GM12878 (cell line): Measurements from ENCODE around the gene MYO16. TPM values are rescaled to one million over a fixed set of nuclear protein-coding genes. Genes with fewer than 3 reads are reported as not detected.
A peak's percentile ranks its signal among the peaks of the same experiment; 100 is the strongest.

ENCODE experiments used
- CBX3 ChIP-seq: fragments of 200-600 bp; sonication (generic); IDR thresholded peaks from 2 replicates; pipeline ENCODE4 v1.6.1; 2016; ENCODE audit warnings: low read depth, borderline replicate concordance
- CREB1 ChIP-seq: IDR thresholded peaks from 2 replicates; pipeline ENCODE4 v1.6.1; 2012; ENCODE audit warnings: low read depth, mild to moderate bottlenecking, inconsistent platforms
- DPF2 ChIP-seq: fragments of 450-650 bp; IDR thresholded peaks from 2 replicates; pipeline ENCODE4 v1.6.1; 2017; ENCODE audit warnings: mild to moderate bottlenecking
- GABPA ChIP-seq: IDR thresholded peaks from 2 replicates; pipeline ENCODE4 v1.6.1; 2014; ENCODE audit warnings: antibody characterized with exemption, low read depth, mild to moderate bottlenecking, inconsistent platforms
- HDAC2 ChIP-seq: fragments of 200-600 bp; sonication (generic); IDR thresholded peaks from 2 replicates; pipeline ENCODE4 v1.6.1; 2017
- MLLT1 ChIP-seq: fragments of 450-650 bp; IDR thresholded peaks from 2 replicates; pipeline ENCODE4 v1.6.1; 2016; ENCODE audit warnings: mild to moderate bottlenecking
- PML ChIP-seq: IDR thresholded peaks from 2 replicates; pipeline ENCODE4 v1.6.1; 2012; ENCODE audit warnings: low read length, inconsistent platforms
- SREBF1 ChIP-seq: IDR thresholded peaks from 2 replicates; pipeline ENCODE4 v1.6.1; 2012; ENCODE audit warnings: mild to moderate bottlenecking, low read length
- SREBF2 ChIP-seq: IDR thresholded peaks from 2 replicates; pipeline ENCODE4 v1.6.1; 2012; ENCODE audit warnings: mild to moderate bottlenecking, low read length
- TBL1XR1 ChIP-seq: IDR thresholded peaks from 2 replicates; pipeline ENCODE4 v1.6.1; 2012; ENCODE audit warnings: low read depth, low read length, improper control_type of control experiment
- USF1 ChIP-seq: IDR thresholded peaks from 2 replicates; pipeline ENCODE4 v1.6.1; 2011; ENCODE audit warnings: borderline replicate concordance, low read depth, mild to moderate bottlenecking, moderate library complexity, mixed read lengths, low read length; ENCODE audit not compliant: insufficient read depth; ENCODE audit errors: extremely low read length
- YY1 ChIP-seq: IDR thresholded peaks from 2 replicates; pipeline ENCODE4 v1.6.1; 2011; ENCODE audit warnings: low read depth, mild to moderate bottlenecking, low read length
- ZBTB4 ChIP-seq: fragments of 450-650 bp; formaldehyde crosslinking; IDR thresholded peaks from 2 replicates; pipeline ENCODE4 v1.4.0; 2022; ENCODE audit warnings: mild to moderate bottlenecking, moderate library complexity
- polyA plus RNA-seq, 11 experiments: library from polyadenylated mRNA; depleted of rRNA in 4 of 11; unstranded in 6 of 11; stranded (reverse) in 5 of 11; fragments of >200 nt; fragmentation: Nextera tagmentation in 4 of 11; fragmentation: Illumina TruSeq in 1 of 11; extraction: Ambion mirVana in 4 of 11; extraction: Trizol in 1 of 11; gene quantifications; 1 replicate in 1 of 11; 2 replicates in 10 of 11; pipeline versions ENCODE4 v1.2.1 to v1.2.3, GENCODE V29; 2011 to 2016; ENCODE audit warnings: inconsistent platforms in 2 of 11, missing spikeins in 2 of 11, low read depth in 1 of 11
- total RNA-seq, 4 experiments: library from RNA; depleted of rRNA in 3 of 4; stranded (reverse); fragments of >200 nt in 3 of 4; fragmentation: Illumina TruSeq in 1 of 4; extraction: Trizol in 1 of 4; gene quantifications; 2 replicates each; pipeline versions ENCODE4 v1.2.1 to v1.2.3, GENCODE V29; 2013 to 2021

The MYO16 gene
- total and polyA plus RNA-seq, 10 of the 15 experiments (the other 5 are each of a cell fraction or from before 2014, with no cell fraction given): under 0.01 to 1.7 (median 0.05) TPM; not detected in 4

GRCh38 chr13:109162248-109163036 lies 533.0 kb downstream of the MYO16 start (continued):
- TF ChIP-seq ZBTB4 (CRISPR knock-in tag) (no peak), YY1 (peak; percentile 48; the same call in 1 of the 2 replicates), GABPA (peak; percentile 80), CREB1 (peak; percentile 63), PML (peak; percentile 94), MLLT1 (peak; percentile 88), DPF2 (peak; percentile 100), USF1 (no peak), CBX3 (no peak), SREBF2 (no peak), TBL1XR1 (peak; percentile 99), HDAC2 (peak; percentile 46; the same call in 1 of the 2 replicates), SREBF1 (no peak)
